GM12878 (cell line): Measurements from ENCODE around the gene ETV7. TPM values are rescaled to one million over a fixed set of nuclear protein-coding genes. Genes with fewer than 3 reads are reported as not detected.
A peak's percentile ranks its signal among the peaks of the same experiment; 100 is the strongest.

ENCODE experiments used
- ATAC-seq: fragments of 200-7000 bp; cut with Tn5 transposase; 3 replicates; pipeline ENCODE4 v1.9.1; 2020; ENCODE audit warnings: mild to moderate bottlenecking, moderate library complexity
- BruUV-seq: library from RNA; stranded (reverse); fragments of 400-500 nt; replicated peaks from 2 replicates; lab custom pipeline; 2021; lab: Mats Ljungman, UMichigan
- CTCF ChIA-PET: fragments of 300-600 bp; sonication (Branson Sonifier 250); formaldehyde crosslinking; extraction: SDS; loops from one replicate; lab custom pipeline; 2021; ENCODE audit warnings: inconsistent platforms; lab: Yijun Ruan, JAX
- POLR2A ChIA-PET: fragments of 350-600 bp; formaldehyde crosslinking; extraction: SDS; loops from one replicate; lab custom pipeline; 2021; ENCODE audit warnings: inconsistent platforms; lab: Charles Lee
- RAD21 ChIA-PET: fragments of 300-600 bp; sonication (Branson Sonifier 250); formaldehyde crosslinking; loops from one replicate; lab custom pipeline; 2023; ENCODE audit warnings: antibody characterized with exemption; ENCODE audit not compliant: unreplicated experiment; lab: Charles Lee
- SMC1A ChIA-PET: fragments of 300-600 bp; sonication (Branson Sonifier 250); formaldehyde crosslinking; loops from one replicate; lab custom pipeline; 2023; ENCODE audit not compliant: unreplicated experiment, uncharacterized antibody; lab: Charles Lee
- DNase-seq: peaks from one replicate; pipeline ENCODE4 v3.0.0-alpha.2; 2011; ENCODE audit warnings: low read depth, low spot score
- FAIRE-seq: peaks from 3 replicates; lab custom pipeline; 2011; peaks lifted over from hg19 to GRCh38; lab: Jason Lieb, UNC
- H2AFZ ChIP-seq: 2 replicates; pipeline ENCODE4 v1.6.0; 2011; ENCODE audit warnings: low read depth, low read length, control low read depth; ENCODE audit not compliant: control insufficient read depth
- H3K27ac ChIP-seq: 2 replicates; pipeline ENCODE4 v1.5.1; 2011; ENCODE audit warnings: control low read depth; ENCODE audit not compliant: control insufficient read depth, insufficient read depth
- H3K27me3 ChIP-seq, 2 experiments: replicated peaks in 1 of 2; 2 replicates each; pipeline versions ENCODE4 v1.6.0 to v1.6.1; 2011; ENCODE audit warnings: low read length in 1 of 2; ENCODE audit not compliant: control insufficient read depth in 2 of 2, insufficient read depth in 2 of 2
- H3K36me3 ChIP-seq, 2 experiments: 2 replicates each; pipeline ENCODE4 v1.5.1; 2011; ENCODE audit warnings: low read length in 1 of 2; ENCODE audit not compliant: control insufficient read depth in 2 of 2, insufficient read depth in 2 of 2
- H3K4me1 ChIP-seq: 2 replicates; pipeline ENCODE4 v1.6.1; 2011; ENCODE audit warnings: mild to moderate bottlenecking, low read length, moderate library complexity, mixed read lengths; ENCODE audit not compliant: control insufficient read depth, insufficient read depth
- H3K4me2 ChIP-seq: 2 replicates; pipeline ENCODE4 v1.6.0; 2011; ENCODE audit warnings: control low read depth; ENCODE audit not compliant: control insufficient read depth, insufficient read depth
- H3K4me3 ChIP-seq: fragments of 200-600 bp; sonication (generic); 2 replicates; pipeline ENCODE4 v1.5.1; 2016
- H3K79me2 ChIP-seq: 2 replicates; pipeline ENCODE4 v1.6.0; 2011; ENCODE audit warnings: low read length; ENCODE audit not compliant: control insufficient read depth, insufficient read depth
- H3K9ac ChIP-seq: 2 replicates; pipeline ENCODE4 v1.8.0; 2011; ENCODE audit warnings: low read length, control low read depth, mixed read lengths; ENCODE audit not compliant: control insufficient read depth, insufficient read depth
- H3K9me3 ChIP-seq: replicated peaks from 3 replicates; pipeline ENCODE4 v1.5.1; 2011; ENCODE audit warnings: mild to moderate bottlenecking, low read length; ENCODE audit not compliant: control insufficient read depth, insufficient read depth
- H4K20me1 ChIP-seq: 2 replicates; pipeline ENCODE4 v1.6.0; 2011; ENCODE audit not compliant: control insufficient read depth, insufficient read depth
- HDGF ChIP-seq: fragments of 450-650 bp; IDR thresholded peaks from 2 replicates; pipeline ENCODE4 v1.6.1; 2016; ENCODE audit warnings: antibody characterized with exemption
- SPI1 ChIP-seq: IDR thresholded peaks from 2 replicates; pipeline ENCODE4 v1.6.1; 2011; ENCODE audit warnings: low read depth, mild to moderate bottlenecking, low read length, moderate library complexity, borderline replicate concordance; ENCODE audit not compliant: insufficient read depth
- whole genome bisulfite sequencing: methylation state at CpG from one replicate; pipeline ENCODE4 v1.1.6; 2016; ENCODE audit warnings: low lambda C conversion rate; ENCODE audit not compliant: insufficient replicate concordance, insufficient coverage; ENCODE audit errors: missing lambda C conversion rate; 5-methylcytosine and 5-hydroxymethylcytosine counted together
- in situ Hi-C: fragments of 300-500 bp; cut with MboI; formaldehyde crosslinking; loops from 9 replicates; pipeline ENCODE4 v1.14.3; 2018; ENCODE audit warnings: mixed read lengths
- intact Hi-C: fragments of 100-400 bp; cut with micrococcal nuclease; formaldehyde crosslinking; loops from one replicate; pipeline ENCODE4 v1.14.2; 2022; ENCODE audit not compliant: unreplicated experiment
- polyA plus RNA-seq, 11 experiments: library from polyadenylated mRNA; depleted of rRNA in 4 of 11; unstranded in 6 of 11; stranded (reverse) in 5 of 11; fragments of >200 nt; fragmentation: Nextera tagmentation in 4 of 11; fragmentation: Illumina TruSeq in 1 of 11; extraction: Ambion mirVana in 4 of 11; extraction: Trizol in 1 of 11; gene quantifications; 1 replicate in 1 of 11; 2 replicates in 10 of 11; pipeline versions ENCODE4 v1.2.1 to v1.2.3, GENCODE V29; 2011 to 2016; ENCODE audit warnings: inconsistent platforms in 2 of 11, missing spikeins in 2 of 11, low read depth in 1 of 11
- total RNA-seq, 4 experiments: library from RNA; depleted of rRNA in 3 of 4; stranded (reverse); fragments of >200 nt in 3 of 4; fragmentation: Illumina TruSeq in 1 of 4; extraction: Trizol in 1 of 4; gene quantifications; 2 replicates each; pipeline versions ENCODE4 v1.2.1 to v1.2.3, GENCODE V29; 2013 to 2021
- TF ChIP-seq, protein P1 (sequence below): IDR thresholded peaks from 2 replicates; pipeline ENCODE4 v1.6.1; 2012; ENCODE audit warnings: mild to moderate bottlenecking, low read depth, low read length
- TF ChIP-seq, protein P2 (sequence below): fragments of 450-650 bp; IDR thresholded peaks from 2 replicates; pipeline ENCODE4 v1.6.1; 2016; ENCODE audit warnings: mild to moderate bottlenecking, moderate library complexity, borderline replicate concordance

The ETV7 gene
- total and polyA plus RNA-seq, 10 of the 15 experiments (the other 5 are each of a cell fraction or from before 2014, with no cell fraction given): 0.04 to 1.8 (median 1.3) TPM

DNA sequence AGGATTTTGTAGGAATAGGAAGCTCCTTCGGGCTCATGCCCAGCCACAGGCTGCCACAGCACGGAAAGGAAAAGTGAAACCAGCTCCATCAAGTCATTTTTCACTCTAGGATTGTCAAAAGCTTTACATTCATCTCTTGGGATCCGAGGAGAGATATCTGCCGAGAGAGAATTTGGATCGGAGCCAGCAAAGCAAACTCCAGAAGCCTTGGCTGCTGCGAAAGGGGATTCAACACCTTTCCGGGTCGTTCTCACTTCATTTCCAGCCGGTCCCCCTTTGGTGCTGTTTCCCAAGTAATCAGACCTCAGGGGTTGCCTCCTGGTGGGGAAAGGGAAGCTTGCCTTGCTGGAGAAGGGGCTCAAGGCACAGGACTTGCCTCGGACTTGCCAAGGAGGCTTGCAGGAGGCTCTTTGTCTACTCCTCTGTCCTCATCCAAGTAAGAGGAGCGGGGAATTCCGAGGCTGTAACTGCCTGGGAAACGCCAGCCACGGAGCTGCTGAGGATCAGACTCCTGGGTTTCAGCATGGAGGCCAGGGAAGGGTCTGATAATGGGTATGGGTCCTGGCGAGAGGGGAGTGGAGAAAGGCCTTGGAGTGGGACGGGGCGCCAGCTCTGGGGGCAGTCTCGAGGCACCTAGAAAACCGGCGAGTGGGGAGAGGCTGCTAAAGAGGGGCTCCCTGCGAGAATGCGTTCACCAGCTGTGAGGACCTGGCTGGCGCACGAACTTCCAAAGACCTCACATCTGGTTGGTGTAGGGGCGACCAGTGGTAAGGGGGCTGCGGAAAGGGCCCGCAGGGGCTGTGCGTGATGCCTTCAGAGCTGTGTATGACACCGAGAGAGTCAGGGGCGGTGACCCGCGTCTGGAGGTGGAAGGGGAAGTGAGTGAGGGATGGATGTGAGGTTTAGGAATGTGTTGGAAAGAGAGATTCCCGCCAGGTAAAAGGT, 702 bp downstream of the ETV7 start:
- Histone ChIP-seq H3K4me2 (peak overlapping the region; percentile 99), H3K27ac (peak overlapping the region; percentile 6), H3K27me3 (peaks cover 3 to 4% of the 10 kb centered on the region in 2 experiments; a peak in 2 of 4 replicates), H2AFZ (peak overlapping the region; percentile 76), H3K4me3 (peak overlapping the region; percentile 68), H3K79me2 (peaks cover 2% of the 10 kb centered on the region; the same call in 1 of the 2 replicates), H3K9ac (peak overlapping the region; percentile 63), H4K20me1 (no peaks in the 10 kb centered on the region), H3K9me3 (no peaks in the 10 kb centered on the region), H3K36me3 (no peaks in the 10 kb centered on the region), H3K4me1 (peaks cover 40% of the 10 kb centered on the region)
- intact Hi-C loops: no loop called here
- ATAC-seq (peak; percentile 49), FAIRE-seq (no peak), DNase-seq (no peak)
- ChIA-PET SMC1A (interaction anchor here (0.5 to 1.2 kb wide), 3 partner anchors 22 to 157 kb away, joined by 3 to 5 read pairs (median 4); no protein-coding TSS in a partner anchor), POLR2A (interaction anchor here (0.6 to 1.2 kb wide), 4 partner anchors 22 to 725 kb away, joined by 3 to 5 read pairs (median 4); no protein-coding TSS in a partner anchor), RAD21 (interaction anchor here (1.2 to 1.4 kb wide), 4 partner anchors 22 to 36 kb away, joined by 4 to 7 read pairs (median 4); no protein-coding TSS in a partner anchor), CTCF (interaction anchor here (1.0 to 2.9 kb wide), 4 partner anchors 21 to 29 kb away, joined by 4 to 7 read pairs (median 4); no protein-coding TSS in a partner anchor)
- in situ Hi-C loops: no loop called here
- TF ChIP-seq HDGF: no peak
- TF ChIP-seq, protein P1, sequence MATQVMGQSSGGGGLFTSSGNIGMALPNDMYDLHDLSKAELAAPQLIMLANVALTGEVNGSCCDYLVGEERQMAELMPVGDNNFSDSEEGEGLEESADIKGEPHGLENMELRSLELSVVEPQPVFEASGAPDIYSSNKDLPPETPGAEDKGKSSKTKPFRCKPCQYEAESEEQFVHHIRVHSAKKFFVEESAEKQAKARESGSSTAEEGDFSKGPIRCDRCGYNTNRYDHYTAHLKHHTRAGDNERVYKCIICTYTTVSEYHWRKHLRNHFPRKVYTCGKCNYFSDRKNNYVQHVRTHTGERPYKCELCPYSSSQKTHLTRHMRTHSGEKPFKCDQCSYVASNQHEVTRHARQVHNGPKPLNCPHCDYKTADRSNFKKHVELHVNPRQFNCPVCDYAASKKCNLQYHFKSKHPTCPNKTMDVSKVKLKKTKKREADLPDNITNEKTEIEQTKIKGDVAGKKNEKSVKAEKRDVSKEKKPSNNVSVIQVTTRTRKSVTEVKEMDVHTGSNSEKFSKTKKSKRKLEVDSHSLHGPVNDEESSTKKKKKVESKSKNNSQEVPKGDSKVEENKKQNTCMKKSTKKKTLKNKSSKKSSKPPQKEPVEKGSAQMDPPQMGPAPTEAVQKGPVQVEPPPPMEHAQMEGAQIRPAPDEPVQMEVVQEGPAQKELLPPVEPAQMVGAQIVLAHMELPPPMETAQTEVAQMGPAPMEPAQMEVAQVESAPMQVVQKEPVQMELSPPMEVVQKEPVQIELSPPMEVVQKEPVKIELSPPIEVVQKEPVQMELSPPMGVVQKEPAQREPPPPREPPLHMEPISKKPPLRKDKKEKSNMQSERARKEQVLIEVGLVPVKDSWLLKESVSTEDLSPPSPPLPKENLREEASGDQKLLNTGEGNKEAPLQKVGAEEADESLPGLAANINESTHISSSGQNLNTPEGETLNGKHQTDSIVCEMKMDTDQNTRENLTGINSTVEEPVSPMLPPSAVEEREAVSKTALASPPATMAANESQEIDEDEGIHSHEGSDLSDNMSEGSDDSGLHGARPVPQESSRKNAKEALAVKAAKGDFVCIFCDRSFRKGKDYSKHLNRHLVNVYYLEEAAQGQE: no peak
- peak; percentile 16; the same call in 1 of the 2 replicates for TF ChIP-seq SPI1
- TF ChIP-seq, protein P2, sequence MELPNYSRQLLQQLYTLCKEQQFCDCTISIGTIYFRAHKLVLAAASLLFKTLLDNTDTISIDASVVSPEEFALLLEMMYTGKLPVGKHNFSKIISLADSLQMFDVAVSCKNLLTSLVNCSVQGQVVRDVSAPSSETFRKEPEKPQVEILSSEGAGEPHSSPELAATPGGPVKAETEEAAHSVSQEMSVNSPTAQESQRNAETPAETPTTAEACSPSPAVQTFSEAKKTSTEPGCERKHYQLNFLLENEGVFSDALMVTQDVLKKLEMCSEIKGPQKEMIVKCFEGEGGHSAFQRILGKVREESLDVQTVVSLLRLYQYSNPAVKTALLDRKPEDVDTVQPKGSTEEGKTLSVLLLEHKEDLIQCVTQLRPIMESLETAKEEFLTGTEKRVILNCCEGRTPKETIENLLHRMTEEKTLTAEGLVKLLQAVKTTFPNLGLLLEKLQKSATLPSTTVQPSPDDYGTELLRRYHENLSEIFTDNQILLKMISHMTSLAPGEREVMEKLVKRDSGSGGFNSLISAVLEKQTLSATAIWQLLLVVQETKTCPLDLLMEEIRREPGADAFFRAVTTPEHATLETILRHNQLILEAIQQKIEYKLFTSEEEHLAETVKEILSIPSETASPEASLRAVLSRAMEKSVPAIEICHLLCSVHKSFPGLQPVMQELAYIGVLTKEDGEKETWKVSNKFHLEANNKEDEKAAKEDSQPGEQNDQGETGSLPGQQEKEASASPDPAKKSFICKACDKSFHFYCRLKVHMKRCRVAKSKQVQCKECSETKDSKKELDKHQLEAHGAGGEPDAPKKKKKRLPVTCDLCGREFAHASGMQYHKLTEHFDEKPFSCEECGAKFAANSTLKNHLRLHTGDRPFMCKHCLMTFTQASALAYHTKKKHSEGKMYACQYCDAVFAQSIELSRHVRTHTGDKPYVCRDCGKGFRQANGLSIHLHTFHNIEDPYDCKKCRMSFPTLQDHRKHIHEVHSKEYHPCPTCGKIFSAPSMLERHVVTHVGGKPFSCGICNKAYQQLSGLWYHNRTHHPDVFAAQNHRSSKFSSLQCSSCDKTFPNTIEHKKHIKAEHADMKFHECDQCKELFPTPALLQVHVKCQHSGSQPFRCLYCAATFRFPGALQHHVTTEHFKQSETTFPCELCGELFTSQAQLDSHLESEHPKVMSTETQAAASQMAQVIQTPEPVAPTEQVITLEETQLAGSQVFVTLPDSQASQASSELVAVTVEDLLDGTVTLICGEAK: peak; percentile 5; the same call in 1 of the 2 replicates
- 12% methylated on average over 32 of the region's 33 CpGs for WGBS
- BruUV-seq: TSS peak; percentile 45
